GM19467 (cell line): Measurements from ENCODE around the gene MLLT1.

ENCODE experiments used
- ATAC-seq: cut with Tn5 transposase; IDR thresholded peaks from one replicate; pipeline ENCODE4 v1.9.1; 2021; ENCODE audit warnings: mild to moderate bottlenecking, moderate library complexity; ENCODE audit not compliant: unreplicated experiment

The MLLT1 gene

GRCh38 chr19:6275170-6275744 is 4.5 kb downstream of the MLLT1 start:
- ATAC-seq, result no peak

GRCh38 chr19:6274756-6275155 is 5.0 kb downstream of the MLLT1 start:
- no peak for ATAC-seq

GRCh38 chr19:6273701-6274601 is 5.8 kb downstream of the MLLT1 start:
- ATAC-seq, result no peak

- ATAC-seq, result no peak
These were observed 6.7 kb downstream of the MLLT1 start for GRCh38 chr19:6272913-6273600.

- ATAC-seq, result no peak
These were observed 7.4 kb downstream of the MLLT1 start for GRCh38 chr19:6272411-6272791.

- ATAC-seq, result no peak
These were observed 7.9 kb downstream of the MLLT1 start for GRCh38 chr19:6271721-6272410.

- no peak for ATAC-seq
These were observed 8.5 kb downstream of the MLLT1 start for GRCh38 chr19:6271251-6271650.

GRCh38 chr19:6270822-6271221 is 9.0 kb downstream of the MLLT1 start:
- ATAC-seq, result no peak

GRCh38 chr19:6270076-6270745 is 9.6 kb downstream of the MLLT1 start:
- ATAC-seq, result no peak

- ATAC-seq, result no peak
These were observed 10.5 kb downstream of the MLLT1 start for GRCh38 chr19:6269101-6269886.

- ATAC-seq, result no peak
These were observed 11.4 kb downstream of the MLLT1 start for GRCh38 chr19:6268382-6268771.

- no peak for ATAC-seq
These were observed 12.0 kb downstream of the MLLT1 start for GRCh38 chr19:6267552-6268381.

- no peak for ATAC-seq
These were observed 15.0 kb downstream of the MLLT1 start for GRCh38 chr19:6264803-6265202.

- ATAC-seq, result no peak
These were observed 15.9 kb downstream of the MLLT1 start for GRCh38 chr19:6263735-6264444.

GRCh38 chr19:6263306-6263705 is 16.5 kb downstream of the MLLT1 start:
- ATAC-seq, result no peak

GRCh38 chr19:6262519-6262918 is 17.3 kb downstream of the MLLT1 start:
- no peak for ATAC-seq

- no peak for ATAC-seq
These were observed 17.9 kb downstream of the MLLT1 start for GRCh38 chr19:6261883-6262282.

GRCh38 chr19:6260912-6261650 is 18.7 kb downstream of the MLLT1 start:
- ATAC-seq, result no peak
